H9 (cell line): ENCODE results near the gene MEGF8. TPM values are rescaled to one million over a fixed set of nuclear protein-coding genes. Genes with fewer than 3 reads are reported as not detected.

Experiments
- DNase-seq: peaks from one replicate; pipeline ENCODE4 v3.0.0-alpha.2; 2017
- H2AFZ ChIP-seq: one replicate; pipeline ENCODE4 v1.6.1; 2013; ENCODE audit warnings: mild to moderate bottlenecking, low read length, control low read depth, moderate library complexity
- H2AK5ac ChIP-seq: 2 replicates; pipeline ENCODE4 v1.6.1; 2013; ENCODE audit warnings: low read length, control low read depth, mixed read lengths; ENCODE audit not compliant: insufficient read length
- H2BK120ac ChIP-seq: one replicate; pipeline ENCODE4 v1.6.1; 2013; ENCODE audit warnings: low read depth, mild to moderate bottlenecking, low read length, control low read depth, inconsistent platforms; ENCODE audit not compliant: poor library complexity, severe bottlenecking
- H2BK12ac ChIP-seq: 2 replicates; pipeline ENCODE4 v1.6.1; 2013; ENCODE audit warnings: low read length, control low read depth, mixed read lengths, low read depth; ENCODE audit not compliant: insufficient read length
- H2BK15ac ChIP-seq: 2 replicates; pipeline ENCODE4 v1.6.1; 2013; ENCODE audit warnings: low read depth, low read length, control low read depth
- H2BK20ac ChIP-seq: one replicate; pipeline ENCODE4 v1.6.1; 2013; ENCODE audit warnings: low read depth, mild to moderate bottlenecking, low read length, control low read depth, inconsistent platforms; ENCODE audit not compliant: poor library complexity, severe bottlenecking
- H2BK5ac ChIP-seq: 2 replicates; pipeline ENCODE4 v1.6.1; 2013; ENCODE audit warnings: low read length, control low read depth, mixed read lengths; ENCODE audit not compliant: insufficient read length
- H3K14ac ChIP-seq: 2 replicates; pipeline ENCODE4 v1.6.1; 2013; ENCODE audit warnings: low read length, control low read depth; ENCODE audit not compliant: insufficient read depth
- H3K18ac ChIP-seq: 2 replicates; pipeline ENCODE4 v1.6.1; 2013; ENCODE audit warnings: low read depth, mild to moderate bottlenecking, mixed read lengths, low read length, control low read depth; ENCODE audit not compliant: insufficient read length
- H3K23ac ChIP-seq: 2 replicates; pipeline ENCODE4 v1.6.1; 2013; ENCODE audit warnings: low read length, control low read depth, mixed read lengths, low read depth; ENCODE audit not compliant: insufficient read length
- H3K23me2 ChIP-seq: 2 replicates; pipeline ENCODE4 v1.6.1; 2013; ENCODE audit warnings: low read depth, mild to moderate bottlenecking, mixed read lengths, low read length, control low read depth; ENCODE audit not compliant: insufficient read length, poor library complexity, severe bottlenecking
- H3K27ac ChIP-seq: 2 replicates; pipeline ENCODE4 v1.5.1; 2013; ENCODE audit warnings: low read length, control low read depth, mixed read lengths, low read depth; ENCODE audit not compliant: insufficient read length
- H3K27me3 ChIP-seq: 2 replicates; pipeline ENCODE4 v1.6.1; 2013; ENCODE audit warnings: low read length, control low read depth, inconsistent platforms; ENCODE audit not compliant: insufficient read depth
- H3K4ac ChIP-seq: 2 replicates; pipeline ENCODE4 v1.6.1; 2013; ENCODE audit warnings: low read depth, mild to moderate bottlenecking, control low read depth, inconsistent platforms, low read length, moderate library complexity
- H3K4me1 ChIP-seq: 2 replicates; pipeline ENCODE4 v1.6.1; 2013; ENCODE audit warnings: low read length, control low read depth, inconsistent platforms; ENCODE audit not compliant: insufficient read depth
- H3K4me2 ChIP-seq: 2 replicates; pipeline ENCODE4 v1.6.1; 2013; ENCODE audit warnings: low read length, control low read depth, mixed read lengths; ENCODE audit not compliant: insufficient read length, insufficient read depth
- H3K56ac ChIP-seq: 2 replicates; pipeline ENCODE4 v1.6.1; 2013; ENCODE audit warnings: low read depth, mild to moderate bottlenecking, mixed read lengths, low read length, control low read depth; ENCODE audit not compliant: insufficient read length
- H3K79me1 ChIP-seq: 2 replicates; pipeline ENCODE4 v1.6.1; 2013; ENCODE audit warnings: low read depth, mild to moderate bottlenecking, moderate library complexity, low read length, control low read depth, inconsistent platforms; ENCODE audit not compliant: insufficient read depth, poor library complexity, severe bottlenecking
- H3K79me2 ChIP-seq: 2 replicates; pipeline ENCODE4 v1.6.1; 2013; ENCODE audit warnings: low read length, control low read depth, inconsistent platforms; ENCODE audit not compliant: insufficient read depth
- H3K9ac ChIP-seq: 2 replicates; pipeline ENCODE4 v1.6.1; 2013; ENCODE audit warnings: low read length, control low read depth, mixed read lengths; ENCODE audit not compliant: insufficient read length; ENCODE audit errors: extremely low read depth
- H3K9me3 ChIP-seq: one replicate; pipeline ENCODE4 v1.6.1; 2013; ENCODE audit warnings: low read depth, low read length, inconsistent platforms; ENCODE audit not compliant: control insufficient read depth
- H3T11ph ChIP-seq: one replicate; pipeline ENCODE4 v1.6.1; 2013; ENCODE audit warnings: mild to moderate bottlenecking, low read length, control low read depth, inconsistent platforms
- H4K20me1 ChIP-seq: one replicate; pipeline ENCODE4 v1.6.1; 2013; ENCODE audit not compliant: control insufficient read depth, insufficient read length, insufficient read depth
- H4K5ac ChIP-seq: 2 replicates; pipeline ENCODE4 v1.6.1; 2013; ENCODE audit warnings: low read depth, mild to moderate bottlenecking, mixed read lengths, low read length, control low read depth; ENCODE audit not compliant: insufficient read length
- H4K8ac ChIP-seq: replicated peaks from 2 replicates; pipeline ENCODE4 v1.6.1; 2013; ENCODE audit warnings: low read length, control low read depth, mixed read lengths, low read depth; ENCODE audit not compliant: insufficient read length
- H4K91ac ChIP-seq: 2 replicates; pipeline ENCODE4 v1.6.1; 2013; ENCODE audit warnings: low read depth, mild to moderate bottlenecking, moderate library complexity, mixed read lengths, low read length, control low read depth; ENCODE audit not compliant: insufficient read length
- H3K27ac Mint-ChIP-seq, 3 experiments: 2 replicates in 2 of 3; 3 replicates in 1 of 3; pipeline ENCODE4 v1.8.0; 2020 to 2021; ENCODE audit warnings: mixed read lengths in 3 of 3, mild to moderate bottlenecking in 1 of 3, moderate library complexity in 1 of 3
- H3K27me3 Mint-ChIP-seq: 2 replicates; pipeline ENCODE4 v1.8.0; 2021; ENCODE audit warnings: low read depth, mild to moderate bottlenecking, moderate library complexity, mixed read lengths
- H3K36me3 Mint-ChIP-seq, 3 experiments: 2 replicates in 2 of 3; 3 replicates in 1 of 3; pipeline ENCODE4 v1.8.0; 2020 to 2021; ENCODE audit warnings: low read depth in 3 of 3, mixed read lengths in 3 of 3; ENCODE audit not compliant: insufficient read depth in 1 of 3
- H3K4me1 Mint-ChIP-seq, 2 experiments: 2 replicates each; pipeline ENCODE4 v1.8.0; 2020; ENCODE audit warnings: mixed read lengths in 2 of 2
- H3K4me3 Mint-ChIP-seq, 2 experiments: 2 replicates in 1 of 2; 3 replicates in 1 of 2; pipeline ENCODE4 v1.8.0; 2020 to 2021; ENCODE audit warnings: mild to moderate bottlenecking in 2 of 2, mixed read lengths in 2 of 2, moderate library complexity in 1 of 2
- H3K9me3 Mint-ChIP-seq, 2 experiments: 2 replicates in 1 of 2; 3 replicates in 1 of 2; pipeline ENCODE4 v1.8.0; 2020; ENCODE audit warnings: mild to moderate bottlenecking in 2 of 2, mixed read lengths in 2 of 2, moderate library complexity in 1 of 2
- CTCF ChIP-seq: fragments of 200-600 bp; sonication (generic); conservative IDR thresholded peaks from 3 replicates; pipeline ENCODE4 v1.8.0; 2021; ENCODE audit warnings: antibody characterized with exemption, mild to moderate bottlenecking
- WGBS: extraction: QIAGEN DNeasy Blood & Tissue Kit; methylation state at CpG from one replicate; pipeline ENCODE4 v1.1.7; 2013; ENCODE audit warnings: missing lambda C conversion rate, low lambda C conversion rate, mixed read lengths; ENCODE audit not compliant: insufficient read length; ENCODE audit errors: extremely low coverage; 5-methylcytosine and 5-hydroxymethylcytosine counted together
- total RNA-seq: library from RNA; stranded (reverse); gene quantifications from 2 replicates; pipeline ENCODE4 v1.2.1, GENCODE V29; 2021

Gene MEGF8
- total RNA-seq, 1 experiment from 2014 or later = 28.4 TPM

- no peaks in the 10 kb centered on the region for H4K20me1 ChIP-seq
- no peak overlapping the region for H2BK5ac ChIP-seq
- no peaks in the 10 kb centered on the region for H3K9me3 Mint-ChIP-seq
- no peaks in the 10 kb centered on the region; a peak in 1 of 7 replicates for H3K36me3 Mint-ChIP-seq
- no peak overlapping the region for H2AK5ac ChIP-seq
- no peaks in the 10 kb centered on the region for H3K4me1 ChIP-seq
- H3K18ac ChIP-seq = no peak overlapping the region
- H3K23ac ChIP-seq = no peak overlapping the region
- H4K5ac ChIP-seq = no peak overlapping the region
- H2BK15ac ChIP-seq = no peak overlapping the region
- no peak for TF ChIP-seq CTCF
- H3K9me3 ChIP-seq = no peaks in the 10 kb centered on the region
- H3K14ac ChIP-seq = no peak overlapping the region
- no peak overlapping the region for H2AFZ ChIP-seq
- no peak overlapping the region for H4K8ac ChIP-seq
- H3K56ac ChIP-seq = no peak overlapping the region
- peaks cover 3% of the 10 kb centered on the region for H3K23me2 ChIP-seq
- H2BK120ac ChIP-seq = no peak overlapping the region
- no CpG with 5 or more reads among the region's 28 CpGs for WGBS
- no peak overlapping the region for H3T11ph ChIP-seq
- no peak overlapping the region for H3K27ac ChIP-seq
- no peak overlapping the region for H4K91ac ChIP-seq
- H3K4me3 Mint-ChIP-seq = no peak overlapping the region
- no peak overlapping the region for H2BK12ac ChIP-seq
- H2BK20ac ChIP-seq = no peak overlapping the region
- H3K27me3 Mint-ChIP-seq = peaks cover 67% of the 10 kb centered on the region
- peaks cover 3% of the 10 kb centered on the region; the same call in 1 of the 2 replicates for H3K27me3 ChIP-seq
- no peak overlapping the region for H3K4me2 ChIP-seq
- no peak overlapping the region for H3K27ac Mint-ChIP-seq
- H3K79me1 ChIP-seq = no peaks in the 10 kb centered on the region
- H3K4ac ChIP-seq = no peak overlapping the region
- no peaks in the 10 kb centered on the region for H3K79me2 ChIP-seq
- H3K9ac ChIP-seq = no peak overlapping the region
- peaks cover 9 to 20% of the 10 kb centered on the region in 2 experiments for H3K4me1 Mint-ChIP-seq
- no peak for DNase-seq
Measured at GRCh38 chr19:42316223-42317211, 8.9 kb upstream of the MEGF8 start.
